GM21825 (cell line): ENCODE results near the gene KIAA1549.

Experiments used
- ATAC-seq: cut with Tn5 transposase; IDR thresholded peaks from one replicate; pipeline ENCODE4 v1.9.1; 2021; ENCODE audit warnings: mild to moderate bottlenecking, moderate library complexity; ENCODE audit not compliant: unreplicated experiment

The KIAA1549 gene

GRCh38 chr7:138861051-138861450 is 120.1 kb downstream of the KIAA1549 start:
- ATAC-seq, result no peak

- ATAC-seq, result no peak
Observed at GRCh38 chr7:138857728-138858127, 123.5 kb downstream of the KIAA1549 start.

- ATAC-seq, result no peak
Observed at GRCh38 chr7:138854115-138854645, 127.0 kb downstream of the KIAA1549 start.

GRCh38 chr7:138853448-138853847 is 127.7 kb downstream of the KIAA1549 start:
- no peak for ATAC-seq

- ATAC-seq, result no peak
Observed at GRCh38 chr7:138852469-138852868, 128.7 kb downstream of the KIAA1549 start.

GRCh38 chr7:138849701-138850100 is 131.5 kb downstream of the KIAA1549 start:
- no peak for ATAC-seq

- ATAC-seq, result no peak
Observed at GRCh38 chr7:138848056-138848980, 132.9 kb downstream of the KIAA1549 start.

GRCh38 chr7:138845711-138846110 is 135.5 kb downstream of the KIAA1549 start:
- no peak for ATAC-seq

GRCh38 chr7:138843632-138844580 is 137.3 kb downstream of the KIAA1549 start:
- no peak for ATAC-seq

GRCh38 chr7:138842111-138842510 is 139.1 kb downstream of the KIAA1549 start:
- no peak for ATAC-seq

GRCh38 chr7:138838166-138838565 is 143.0 kb downstream of the KIAA1549 start:
- no peak for ATAC-seq

- ATAC-seq, result no peak
Observed at GRCh38 chr7:138837627-138838026, 143.6 kb downstream of the KIAA1549 start.

GRCh38 chr7:138835087-138835486 is 146.1 kb downstream of the KIAA1549 start:
- ATAC-seq, result no peak

- no peak for ATAC-seq
Observed at GRCh38 chr7:138834583-138834982, 146.6 kb downstream of the KIAA1549 start.

- no peak for ATAC-seq
Observed at GRCh38 chr7:138833596-138833995, 147.6 kb downstream of the KIAA1549 start.

GRCh38 chr7:138832966-138833365 is 148.2 kb downstream of the KIAA1549 start:
- ATAC-seq, result no peak

- ATAC-seq, result no peak
Observed at GRCh38 chr7:138829335-138829734, 151.9 kb downstream of the KIAA1549 start.

GRCh38 chr7:138828302-138828701 is 152.9 kb downstream of the KIAA1549 start:
- no peak for ATAC-seq

GRCh38 chr7:138825049-138825721 is 156.0 kb downstream of the KIAA1549 start:
- no peak for ATAC-seq

GRCh38 chr7:138822867-138823535 is 158.2 kb downstream of the KIAA1549 start:
- ATAC-seq, result no peak
